Fibroblast of lung (primary cell): ENCODE measurements around the gene LSR. TPM values are rescaled to one million over a fixed set of nuclear protein-coding genes. Genes with fewer than 3 reads are reported as not detected.

Experiments used
- DNase-seq, 2 donors: peaks; one replicate each; pipeline versions ENCODE4 v3.0.0 to v3.0.0-alpha.2; 2010; ENCODE audit warnings: low read depth in 2 of 2
- H2AFZ ChIP-seq: 2 replicates; pipeline ENCODE4 v1.5.1; 2012; ENCODE audit warnings: low read length, control low read depth, inconsistent platforms
- H3K27ac ChIP-seq: 2 replicates; pipeline ENCODE4 v1.5.1; 2011; ENCODE audit warnings: low read length, control low read depth; ENCODE audit not compliant: insufficient read depth
- H3K27me3 ChIP-seq: 2 replicates; pipeline ENCODE4 v1.5.1; 2011; ENCODE audit warnings: mild to moderate bottlenecking, low read length; ENCODE audit not compliant: control insufficient read depth, insufficient read depth
- H3K36me3 ChIP-seq: 2 replicates; pipeline ENCODE4 v1.5.1; 2011; ENCODE audit warnings: low read length; ENCODE audit not compliant: control insufficient read depth, insufficient read depth
- H3K4me1 ChIP-seq: 2 replicates; pipeline ENCODE4 v1.5.1; 2011; ENCODE audit warnings: low read length; ENCODE audit not compliant: control insufficient read depth, insufficient read depth; ENCODE audit errors: extremely low read depth
- H3K4me2 ChIP-seq: 2 replicates; pipeline ENCODE4 v1.5.1; 2011; ENCODE audit warnings: low read length, control low read depth; ENCODE audit not compliant: insufficient read depth; ENCODE audit errors: extremely low read depth
- H3K4me3 ChIP-seq, 4 experiments: fragments of 200-600 bp in 1 of 4; sonication (generic) in 1 of 4; replicated peaks in 1 of 4; 2 replicates each; pipeline ENCODE4 v1.5.1; 2011 to 2016; ENCODE audit warnings: low read length in 4 of 4, low read depth in 3 of 4, mild to moderate bottlenecking in 3 of 4, control low read depth in 2 of 4, inconsistent platforms in 1 of 4, mixed read lengths in 1 of 4; ENCODE audit not compliant: insufficient read depth in 1 of 4; ENCODE audit errors: control extremely low read depth in 1 of 4
- H3K79me2 ChIP-seq: 2 replicates; pipeline ENCODE4 v1.5.1; 2012; ENCODE audit warnings: mild to moderate bottlenecking, low read length, inconsistent platforms; ENCODE audit not compliant: control insufficient read depth, insufficient read depth
- H3K9ac ChIP-seq: 2 replicates; pipeline ENCODE4 v1.5.1; 2011; ENCODE audit warnings: mild to moderate bottlenecking, low read length, control low read depth; ENCODE audit not compliant: insufficient read depth
- H3K9me3 ChIP-seq: 2 replicates; pipeline ENCODE4 v1.5.1; 2012; ENCODE audit warnings: low read depth, low read length; ENCODE audit not compliant: control insufficient read depth, insufficient read depth
- H4K20me1 ChIP-seq: 2 replicates; pipeline ENCODE4 v1.5.1; 2011; ENCODE audit warnings: low read length; ENCODE audit not compliant: control insufficient read depth, insufficient read depth; ENCODE audit errors: extremely low read depth
- EZH2 ChIP-seq: IDR thresholded peaks from 2 replicates; pipeline ENCODE4 v1.5.1; 2012; ENCODE audit warnings: low read length, control low read depth, mild to moderate bottlenecking; ENCODE audit errors: missing control alignments
- polyA plus RNA-seq, 2 donors: library from polyadenylated mRNA; depleted of rRNA in 1 of 2; stranded (reverse) in 1 of 2; unstranded in 1 of 2; fragments of >200 nt; gene quantifications; 2 replicates each; pipeline ENCODE4 v1.2.1, GENCODE V29; 2011 to 2012; ENCODE audit warnings: missing spikeins in 1 of 2
- total RNA-seq: library from RNA; depleted of rRNA; stranded (reverse); fragments of >200 nt; gene quantifications from 2 replicates; pipeline ENCODE4 v1.2.1, GENCODE V29; 2014
- TF ChIP-seq, protein P1 (sequence below), 2 donors: IDR thresholded peaks in 1 of 2; conservative IDR thresholded peaks in 1 of 2; 1 replicate in 1 of 2; 2 replicates in 1 of 2; pipeline ENCODE4 v1.5.1; 2011 to 2012; ENCODE audit warnings: low read length in 2 of 2, control low read depth in 1 of 2, inconsistent platforms in 1 of 2, low read depth in 1 of 2, mild to moderate bottlenecking in 1 of 2

Gene LSR
- total and polyA plus RNA-seq, 2 donors (not counting 1 experiment from before 2014, with no cell fraction given) = 0.31 to 0.33 TPM

- H3K27me3 ChIP-seq = peaks cover 7% of the 10 kb centered on the region
- H2AFZ ChIP-seq = no peak overlapping the region
- H3K79me2 ChIP-seq = no peaks in the 10 kb centered on the region
- H3K9ac ChIP-seq = no peak overlapping the region
- H3K9me3 ChIP-seq = no peaks in the 10 kb centered on the region
- H4K20me1 ChIP-seq = no peaks in the 10 kb centered on the region
- no peak overlapping the region for H3K27ac ChIP-seq
- no peaks in the 10 kb centered on the region for H3K4me1 ChIP-seq
- no peak overlapping the region for H3K4me2 ChIP-seq
- no peak overlapping the region for H3K4me3 ChIP-seq
- H3K36me3 ChIP-seq = no peaks in the 10 kb centered on the region
- no peak for DNase-seq
- TF ChIP-seq EZH2 = no peak
- TF ChIP-seq, protein P1, sequence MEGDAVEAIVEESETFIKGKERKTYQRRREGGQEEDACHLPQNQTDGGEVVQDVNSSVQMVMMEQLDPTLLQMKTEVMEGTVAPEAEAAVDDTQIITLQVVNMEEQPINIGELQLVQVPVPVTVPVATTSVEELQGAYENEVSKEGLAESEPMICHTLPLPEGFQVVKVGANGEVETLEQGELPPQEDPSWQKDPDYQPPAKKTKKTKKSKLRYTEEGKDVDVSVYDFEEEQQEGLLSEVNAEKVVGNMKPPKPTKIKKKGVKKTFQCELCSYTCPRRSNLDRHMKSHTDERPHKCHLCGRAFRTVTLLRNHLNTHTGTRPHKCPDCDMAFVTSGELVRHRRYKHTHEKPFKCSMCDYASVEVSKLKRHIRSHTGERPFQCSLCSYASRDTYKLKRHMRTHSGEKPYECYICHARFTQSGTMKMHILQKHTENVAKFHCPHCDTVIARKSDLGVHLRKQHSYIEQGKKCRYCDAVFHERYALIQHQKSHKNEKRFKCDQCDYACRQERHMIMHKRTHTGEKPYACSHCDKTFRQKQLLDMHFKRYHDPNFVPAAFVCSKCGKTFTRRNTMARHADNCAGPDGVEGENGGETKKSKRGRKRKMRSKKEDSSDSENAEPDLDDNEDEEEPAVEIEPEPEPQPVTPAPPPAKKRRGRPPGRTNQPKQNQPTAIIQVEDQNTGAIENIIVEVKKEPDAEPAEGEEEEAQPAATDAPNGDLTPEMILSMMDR (conservative IDR thresholded peaks at IDR 0.05 in 1 of 2, IDR thresholded peaks at IDR 0.05 in 1 of 2; ENCODE audit: low read depth in 1 of 2, low read length in 2 of 2) = no peak
Observed at GRCh38 chr19:35292421-35293362, 43.9 kb downstream of the LSR start.

DNA sequence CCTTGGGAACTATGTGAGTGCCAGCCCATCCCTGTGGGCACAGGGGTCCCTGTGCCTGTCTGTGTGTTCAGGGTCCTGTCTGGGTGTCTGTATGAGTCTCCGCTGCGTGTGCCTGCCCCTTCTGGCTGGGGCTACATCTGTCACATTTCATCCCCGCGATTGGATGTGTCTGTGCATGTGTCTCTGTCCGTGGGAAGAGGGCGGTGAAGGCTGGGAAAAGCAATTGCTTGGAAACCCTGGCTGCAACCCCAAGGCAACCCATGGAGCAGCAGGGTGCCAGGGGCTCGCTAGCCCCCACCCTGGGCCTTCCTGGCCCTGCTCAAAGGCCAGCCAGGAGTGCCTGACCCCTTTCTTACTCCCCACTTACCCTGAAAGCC is 44.5 kb downstream of the LSR start:
- no peak overlapping the region for H2AFZ ChIP-seq
- TF ChIP-seq, protein P1 (conservative IDR thresholded peaks at IDR 0.05 in 1 of 2, IDR thresholded peaks at IDR 0.05 in 1 of 2; ENCODE audit: low read depth in 1 of 2, low read length in 2 of 2) = no peak
- peak; percentile 44 for TF ChIP-seq EZH2
- no peaks in the 10 kb centered on the region for H3K4me1 ChIP-seq
- H3K36me3 ChIP-seq = no peaks in the 10 kb centered on the region
- H3K27me3 ChIP-seq = peaks cover 7% of the 10 kb centered on the region
- no peak overlapping the region for H3K4me3 ChIP-seq
- H3K9me3 ChIP-seq = no peaks in the 10 kb centered on the region
- no peaks in the 10 kb centered on the region for H4K20me1 ChIP-seq
- no peak for DNase-seq
- no peak overlapping the region for H3K4me2 ChIP-seq
- H3K9ac ChIP-seq = no peak overlapping the region
- no peaks in the 10 kb centered on the region for H3K79me2 ChIP-seq
- H3K27ac ChIP-seq = no peak overlapping the region

DNA sequence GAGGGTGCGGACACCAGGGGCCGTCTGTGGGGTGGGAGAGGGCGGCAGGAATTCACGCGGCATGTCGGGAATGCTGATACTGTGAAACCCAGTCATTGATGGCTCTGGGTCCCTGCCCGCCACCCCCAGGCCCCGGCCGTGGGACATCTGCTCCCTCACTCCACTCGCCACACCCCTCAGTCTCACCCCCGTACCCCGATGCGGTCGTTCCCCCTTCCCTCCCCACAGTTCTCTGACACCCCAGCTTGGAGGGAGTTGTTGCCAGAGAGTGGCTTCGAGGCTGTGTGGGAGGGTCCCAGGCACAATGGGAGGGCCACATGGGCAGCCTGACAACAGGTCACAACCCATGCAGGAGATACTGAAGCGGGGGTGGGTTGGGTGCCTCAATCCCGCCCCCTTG is 45.0 kb downstream of the LSR start:
- Histone ChIP-seq H4K20me1 (no peaks in the 10 kb centered on the region), H2AFZ (no peak overlapping the region), H3K36me3 (no peaks in the 10 kb centered on the region), H3K9ac (no peak overlapping the region), H3K4me2 (no peak overlapping the region), H3K4me3 (no peak overlapping the region), H3K27ac (no peak overlapping the region), H3K4me1 (no peaks in the 10 kb centered on the region), H3K9me3 (no peaks in the 10 kb centered on the region), H3K27me3 (peaks cover 7% of the 10 kb centered on the region), H3K79me2 (no peaks in the 10 kb centered on the region)
- DNase-seq = no peak
- TF ChIP-seq, protein P1 (conservative IDR thresholded peaks at IDR 0.05 in 1 of 2, IDR thresholded peaks at IDR 0.05 in 1 of 2; ENCODE audit: low read depth in 1 of 2, low read length in 2 of 2) = no peak
- TF ChIP-seq EZH2 = no peak
